PC-3 (cell line): ENCODE measurements around the gene VWA8.

Experiments
- CTCF ChIP-seq: fragments of 300-600 bp; sonication (generic); conservative IDR thresholded peaks from 2 replicates; pipeline ENCODE4 v1.5.1; 2017; ENCODE audit warnings: antibody characterized with exemption, low read depth, mild to moderate bottlenecking, low read length
- EZH2 ChIP-seq: fragments of 300-600 bp; sonication (generic); IDR thresholded peaks from one replicate; pipeline ENCODE4 v1.6.1; 2017; ENCODE audit warnings: antibody characterized with exemption, mild to moderate bottlenecking, low read length; ENCODE audit not compliant: unreplicated experiment
- EZH2phosphoT487 ChIP-seq: fragments of 300-600 bp; sonication (generic); IDR thresholded peaks from 2 replicates; pipeline ENCODE4 v1.6.1; 2018; ENCODE audit warnings: mild to moderate bottlenecking, antibody characterized with exemption, low read length, borderline replicate concordance

GRCh38 chr13:41613984-41614661, 346.8 kb downstream of the VWA8 start:
- TF ChIP-seq CTCF (no peak), EZH2 (no peak), EZH2phosphoT487 (no peak)
